Peyer's patch (tissue), 4 donors: Measurements from ENCODE around the gene CDK19. TPM values are rescaled to one million over a fixed set of nuclear protein-coding genes. Genes with fewer than 3 reads are reported as not detected.

ENCODE experiments used
- DNase-seq, 3 donors: peaks; one replicate each; pipeline ENCODE4 v3.0.0-alpha.2; 2017 to 2019
- H3K27ac ChIP-seq, 4 donors: fragments of 200-600 bp; sonication (generic); one replicate each; pipeline ENCODE4 v1.5.1; 2016 to 2019
- H3K27me3 ChIP-seq, 2 donors: fragments of 200-600 bp; sonication (generic); one replicate each; pipeline ENCODE4 v1.5.1; 2019
- H3K36me3 ChIP-seq, 3 donors: fragments of 200-600 bp; sonication (generic); one replicate each; pipeline ENCODE4 v1.5.1; 2016 to 2019
- H3K4me1 ChIP-seq, 4 donors: fragments of 200-600 bp; sonication (generic); one replicate each; pipeline ENCODE4 v1.5.1; 2016 to 2019
- H3K4me3 ChIP-seq, 4 donors: fragments of 200-600 bp; sonication (generic); 1 replicate in 3 of 4; 2 replicates in 1 of 4; pipeline ENCODE4 v1.5.1; 2016 to 2019; ENCODE audit warnings: mild to moderate bottlenecking in 1 of 4
- H3K9me3 ChIP-seq, 4 donors: fragments of 200-600 bp; sonication (generic); one replicate each; pipeline ENCODE4 v1.5.1; 2016 to 2019; ENCODE audit warnings: mild to moderate bottlenecking in 1 of 4
- POLR2A ChIP-seq, 2 donors: fragments of 450-650 bp; IDR thresholded peaks; one replicate each; pipeline ENCODE4 v1.5.1; 2017; ENCODE audit warnings: antibody characterized with exemption in 2 of 2, mild to moderate bottlenecking in 2 of 2, moderate library complexity in 2 of 2
- total RNA-seq, 4 donors: library from RNA; depleted of rRNA; stranded (reverse); fragments of >200 nt; gene quantifications; one replicate each; pipeline ENCODE4 v1.1.0, GENCODE V29; 2016
- TF ChIP-seq, protein P1 (sequence below), 6 experiments: fragments of 450-650 bp in 4 of 6; fragments of 200-600 bp in 2 of 6; sonication (generic) in 1 of 6; IDR thresholded peaks; one replicate each; pipeline ENCODE4 v1.5.1; 2017 to 2019; ENCODE audit warnings: antibody characterized with exemption in 6 of 6, mild to moderate bottlenecking in 3 of 6, moderate library complexity in 1 of 6

The CDK19 gene
- total RNA-seq, 4 donors from 2014 or later = 10.5 to 14.6 (median 12.9) TPM

DNA sequence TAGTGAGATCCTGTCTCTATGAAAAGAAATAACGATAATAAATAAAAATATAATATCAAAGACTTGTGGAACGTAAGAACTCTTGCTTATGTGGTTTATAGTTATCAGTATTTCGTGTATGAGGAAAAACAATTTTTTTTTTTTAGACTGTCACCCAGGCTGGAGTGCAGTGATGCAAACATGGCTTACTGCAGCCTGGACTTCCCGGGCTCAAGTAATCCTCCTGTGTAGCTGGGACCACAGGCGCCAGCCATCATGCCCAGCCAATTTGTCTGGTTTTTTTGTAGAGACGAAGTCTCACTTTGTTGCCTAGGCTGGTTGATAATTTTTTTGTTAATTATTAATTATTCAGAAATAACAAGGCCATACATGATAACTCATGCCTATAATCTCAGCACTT lies 18.6 kb upstream of the CDK19 start:
- no peak for TF ChIP-seq POLR2A (IDR thresholded peaks at IDR 0.05)
- TF ChIP-seq, protein P1, sequence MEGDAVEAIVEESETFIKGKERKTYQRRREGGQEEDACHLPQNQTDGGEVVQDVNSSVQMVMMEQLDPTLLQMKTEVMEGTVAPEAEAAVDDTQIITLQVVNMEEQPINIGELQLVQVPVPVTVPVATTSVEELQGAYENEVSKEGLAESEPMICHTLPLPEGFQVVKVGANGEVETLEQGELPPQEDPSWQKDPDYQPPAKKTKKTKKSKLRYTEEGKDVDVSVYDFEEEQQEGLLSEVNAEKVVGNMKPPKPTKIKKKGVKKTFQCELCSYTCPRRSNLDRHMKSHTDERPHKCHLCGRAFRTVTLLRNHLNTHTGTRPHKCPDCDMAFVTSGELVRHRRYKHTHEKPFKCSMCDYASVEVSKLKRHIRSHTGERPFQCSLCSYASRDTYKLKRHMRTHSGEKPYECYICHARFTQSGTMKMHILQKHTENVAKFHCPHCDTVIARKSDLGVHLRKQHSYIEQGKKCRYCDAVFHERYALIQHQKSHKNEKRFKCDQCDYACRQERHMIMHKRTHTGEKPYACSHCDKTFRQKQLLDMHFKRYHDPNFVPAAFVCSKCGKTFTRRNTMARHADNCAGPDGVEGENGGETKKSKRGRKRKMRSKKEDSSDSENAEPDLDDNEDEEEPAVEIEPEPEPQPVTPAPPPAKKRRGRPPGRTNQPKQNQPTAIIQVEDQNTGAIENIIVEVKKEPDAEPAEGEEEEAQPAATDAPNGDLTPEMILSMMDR (IDR thresholded peaks at IDR 0.05) = no peak
- no peak overlapping the region for H3K27ac ChIP-seq
- DNase-seq = no peak
- no peaks in the 10 kb centered on the region for H3K27me3 ChIP-seq
- no peaks in the 10 kb centered on the region for H3K9me3 ChIP-seq
- H3K4me1 ChIP-seq = no peaks in the 10 kb centered on the region
- H3K36me3 ChIP-seq = no peaks in the 10 kb centered on the region
- no peak overlapping the region for H3K4me3 ChIP-seq

DNA sequence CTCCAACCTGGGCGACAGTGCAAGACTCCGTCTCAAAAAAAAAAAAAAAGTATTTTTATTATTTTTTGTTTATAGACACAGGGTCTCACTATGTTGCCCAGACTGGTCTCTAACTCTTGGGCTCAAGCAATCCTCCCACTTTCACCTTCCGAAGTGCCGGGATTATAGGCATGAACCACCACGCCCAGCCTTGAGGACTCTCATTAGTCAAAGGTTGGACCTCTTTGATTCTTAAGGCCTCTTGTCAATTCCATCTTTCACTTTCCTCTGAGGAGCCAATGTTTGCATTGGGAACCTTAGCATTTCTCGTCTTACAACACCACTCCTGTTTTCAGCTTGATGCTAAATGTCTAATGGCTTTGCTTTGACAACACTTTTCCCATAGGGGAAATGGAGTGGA lies 16.1 kb upstream of the CDK19 start:
- Histone ChIP-seq H3K4me1 (no peaks in the 10 kb centered on the region), H3K27ac (no peak overlapping the region), H3K4me3 (no peak overlapping the region), H3K9me3 (no peaks in the 10 kb centered on the region), H3K27me3 (no peaks in the 10 kb centered on the region), H3K36me3 (no peaks in the 10 kb centered on the region)
- no peak for DNase-seq
- no peak for TF ChIP-seq POLR2A (IDR thresholded peaks at IDR 0.05)
- TF ChIP-seq, protein P1 (IDR thresholded peaks at IDR 0.05) = no peak

DNA sequence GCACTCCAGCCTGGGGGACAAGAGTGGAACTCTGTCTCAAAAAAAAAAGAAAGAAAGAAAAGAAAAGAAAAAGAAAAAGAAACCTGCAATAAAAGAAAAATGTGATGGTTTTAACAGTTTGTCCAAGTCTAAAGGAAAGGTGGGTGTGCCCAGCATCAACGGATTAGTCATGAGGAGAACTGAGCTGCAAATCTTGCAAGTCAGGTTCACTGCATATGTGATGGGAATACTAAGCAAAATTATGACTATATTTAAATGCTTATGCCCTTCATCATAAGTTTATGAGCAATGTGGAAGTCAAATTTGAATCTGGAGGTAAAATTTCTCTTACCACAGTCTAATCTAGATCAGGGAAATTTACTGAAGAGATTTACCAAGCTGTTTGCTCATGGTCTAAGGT lies 13.1 kb upstream of the CDK19 start:
- no peak for TF ChIP-seq POLR2A (IDR thresholded peaks at IDR 0.05)
- TF ChIP-seq, protein P1 (IDR thresholded peaks at IDR 0.05) = no peak
- no peak for DNase-seq
- no peak overlapping the region for H3K27ac ChIP-seq

DNA sequence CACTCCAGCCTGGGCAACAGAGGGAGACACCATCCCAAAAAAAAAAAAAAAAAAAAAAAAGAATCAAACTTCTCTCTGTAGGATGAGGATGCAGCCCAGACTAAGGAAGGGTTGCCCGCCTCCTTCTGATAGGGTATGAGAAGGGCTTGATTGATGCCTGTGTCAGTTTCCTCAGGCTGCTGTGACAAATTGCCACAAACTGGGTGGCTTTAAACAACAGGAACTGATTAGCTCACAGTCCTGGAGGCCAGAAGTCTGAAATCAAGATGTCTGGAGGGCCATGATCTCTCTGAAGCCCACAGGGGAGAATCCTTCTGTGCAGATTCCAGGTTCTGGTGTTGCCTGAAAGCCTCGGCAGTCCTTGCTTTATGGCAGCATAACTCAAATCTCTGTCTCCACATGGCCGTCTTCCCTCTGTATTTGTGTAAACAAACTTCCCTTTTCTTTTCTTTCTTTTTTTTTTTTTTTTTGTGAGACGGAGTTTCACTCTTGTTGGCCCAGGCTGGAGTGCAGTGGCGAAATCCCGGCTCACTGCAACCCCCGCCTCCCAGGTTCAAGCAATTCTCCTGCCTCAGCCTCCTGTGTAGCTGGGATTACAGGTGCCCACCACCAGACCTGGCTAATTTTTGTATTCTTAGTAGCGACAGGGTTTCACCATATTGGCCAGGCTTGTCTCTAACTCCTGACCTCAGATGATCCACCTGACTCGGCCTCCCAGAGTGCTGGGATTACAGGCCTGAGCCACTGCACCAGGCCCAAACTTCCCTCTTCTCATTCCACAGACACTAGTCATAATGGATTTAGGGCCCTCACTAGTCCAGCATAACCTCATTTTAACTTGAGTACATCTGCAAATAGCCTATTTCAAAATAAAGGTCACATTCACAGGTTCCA lies 11.2 kb upstream of the CDK19 start:
- no peak for DNase-seq
- Histone ChIP-seq H3K4me1 (no peaks in the 10 kb centered on the region), H3K36me3 (no peaks in the 10 kb centered on the region), H3K4me3 (no peak overlapping the region), H3K27ac (peak overlapping the region in 1 of 4 donors; percentile 46), H3K9me3 (no peaks in the 10 kb centered on the region), H3K27me3 (no peaks in the 10 kb centered on the region)
- no peak for TF ChIP-seq POLR2A (IDR thresholded peaks at IDR 0.05)
- TF ChIP-seq, protein P1 (IDR thresholded peaks at IDR 0.05) = no peak

More for the DNA sequence above, 13.1 kb upstream of the CDK19 start:
- Histone ChIP-seq H3K9me3 (no peaks in the 10 kb centered on the region), H3K4me1 (no peaks in the 10 kb centered on the region), H3K4me3 (no peak overlapping the region), H3K36me3 (no peaks in the 10 kb centered on the region), H3K27me3 (no peaks in the 10 kb centered on the region)

DNA sequence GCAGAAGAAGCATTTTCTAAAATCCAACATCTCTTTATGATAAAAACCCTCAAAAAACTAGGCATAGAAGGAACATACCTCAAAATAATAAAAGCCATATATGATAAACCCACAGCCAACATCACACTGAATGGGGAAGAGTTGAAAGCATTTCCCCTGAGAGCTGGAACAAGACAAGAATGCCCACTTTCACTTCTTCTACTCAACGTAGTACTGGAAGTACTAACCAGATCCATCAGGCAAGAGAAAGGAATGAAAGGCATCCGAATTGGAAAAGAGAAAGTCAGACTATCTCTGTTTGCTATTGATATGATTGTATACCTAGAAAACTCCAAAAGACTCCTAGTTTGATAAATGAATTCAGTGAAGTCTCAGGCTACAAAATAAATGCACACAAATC lies 7.9 kb upstream of the CDK19 start:
- no peaks in the 10 kb centered on the region for H3K36me3 ChIP-seq
- DNase-seq = no peak
- H3K27ac ChIP-seq = no peak overlapping the region
- H3K4me1 ChIP-seq = no peaks in the 10 kb centered on the region
- TF ChIP-seq, protein P1 (IDR thresholded peaks at IDR 0.05) = no peak
- no peak for TF ChIP-seq POLR2A (IDR thresholded peaks at IDR 0.05)
- H3K9me3 ChIP-seq = no peaks in the 10 kb centered on the region
- no peaks in the 10 kb centered on the region for H3K27me3 ChIP-seq
- H3K4me3 ChIP-seq = no peak overlapping the region
